Loucy (cell line): Measurements from ENCODE around the gene PNPLA4.

Experiments
- H2AFZ ChIP-seq: fragments of 200-600 bp; sonication (generic); 2 replicates; pipeline ENCODE4 v1.6.0; 2016; ENCODE audit warnings: antibody characterized with exemption, mild to moderate bottlenecking, low read length, moderate library complexity
- H3F3A ChIP-seq: fragments of 200-600 bp; 2 replicates; pipeline ENCODE4 v1.6.0; 2016; ENCODE audit warnings: antibody characterized with exemption, low read depth, mild to moderate bottlenecking
- H3K27me3 ChIP-seq: fragments of 200-600 bp; sonication (generic); 2 replicates; pipeline ENCODE4 v1.6.1; 2014; ENCODE audit warnings: low read length, mild to moderate bottlenecking; ENCODE audit not compliant: insufficient read depth, poor library complexity, severe bottlenecking
- H3K36me3 ChIP-seq: fragments of 200-600 bp; sonication (generic); 2 replicates; pipeline ENCODE4 v1.6.1; 2016; ENCODE audit warnings: low read length; ENCODE audit not compliant: insufficient read depth
- H3K4me1 ChIP-seq: fragments of 200-600 bp; sonication (generic); 2 replicates; pipeline ENCODE4 v1.5.1; 2014; ENCODE audit warnings: low read length, mild to moderate bottlenecking; ENCODE audit not compliant: insufficient read depth, poor library complexity, severe bottlenecking
- H3K4me2 ChIP-seq: fragments of 200-600 bp; sonication (generic); 2 replicates; pipeline ENCODE4 v1.6.0; 2014; ENCODE audit warnings: antibody characterized with exemption, low read length, low read depth, mild to moderate bottlenecking; ENCODE audit not compliant: poor library complexity, severe bottlenecking
- H3K4me3 ChIP-seq: fragments of 200-600 bp; sonication (generic); 2 replicates; pipeline ENCODE4 v1.5.1; 2014; ENCODE audit warnings: low read length, mild to moderate bottlenecking, mixed read lengths; ENCODE audit not compliant: poor library complexity, severe bottlenecking
- H3K79me2 ChIP-seq: fragments of 200-600 bp; sonication (generic); 2 replicates; pipeline ENCODE4 v1.6.1; 2014; ENCODE audit warnings: low read length; ENCODE audit not compliant: insufficient read depth
- H3K9ac ChIP-seq: fragments of 200-600 bp; sonication (generic); 2 replicates; pipeline ENCODE4 v1.6.0; 2014; ENCODE audit warnings: mild to moderate bottlenecking, low read depth, low read length, moderate library complexity; ENCODE audit not compliant: poor library complexity, severe bottlenecking
- H3K9me2 ChIP-seq: fragments of 200-600 bp; sonication (generic); replicated peaks from 2 replicates; pipeline ENCODE4 v1.6.1; 2016; ENCODE audit warnings: low read depth, low read length, mixed read lengths
- H3K9me3 ChIP-seq: fragments of 200-600 bp; sonication (generic); 2 replicates; pipeline ENCODE4 v1.6.1; 2014; ENCODE audit warnings: mild to moderate bottlenecking, antibody characterized with exemption, low read length, low read depth; ENCODE audit not compliant: insufficient read depth
- H4K20me1 ChIP-seq: fragments of 200-600 bp; sonication (generic); 2 replicates; pipeline ENCODE4 v1.6.0; 2014; ENCODE audit warnings: antibody characterized with exemption, low read length, mild to moderate bottlenecking; ENCODE audit not compliant: insufficient read depth, poor library complexity, severe bottlenecking
- EZH2phosphoT487 ChIP-seq: fragments of 200-600 bp; IDR thresholded peaks from 2 replicates; pipeline ENCODE4 v1.6.1; 2018; ENCODE audit warnings: antibody characterized with exemption, mild to moderate bottlenecking, moderate library complexity, borderline replicate concordance
- TF ChIP-seq, protein P1 (sequence below): fragments of 200-600 bp; sonication (generic); conservative IDR thresholded peaks from 2 replicates; pipeline ENCODE4 v1.5.1; 2014; ENCODE audit warnings: mild to moderate bottlenecking, antibody characterized with exemption, low read length

Gene PNPLA4, protein sequence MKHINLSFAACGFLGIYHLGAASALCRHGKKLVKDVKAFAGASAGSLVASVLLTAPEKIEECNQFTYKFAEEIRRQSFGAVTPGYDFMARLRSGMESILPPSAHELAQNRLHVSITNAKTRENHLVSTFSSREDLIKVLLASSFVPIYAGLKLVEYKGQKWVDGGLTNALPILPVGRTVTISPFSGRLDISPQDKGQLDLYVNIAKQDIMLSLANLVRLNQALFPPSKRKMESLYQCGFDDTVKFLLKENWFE

DNA sequence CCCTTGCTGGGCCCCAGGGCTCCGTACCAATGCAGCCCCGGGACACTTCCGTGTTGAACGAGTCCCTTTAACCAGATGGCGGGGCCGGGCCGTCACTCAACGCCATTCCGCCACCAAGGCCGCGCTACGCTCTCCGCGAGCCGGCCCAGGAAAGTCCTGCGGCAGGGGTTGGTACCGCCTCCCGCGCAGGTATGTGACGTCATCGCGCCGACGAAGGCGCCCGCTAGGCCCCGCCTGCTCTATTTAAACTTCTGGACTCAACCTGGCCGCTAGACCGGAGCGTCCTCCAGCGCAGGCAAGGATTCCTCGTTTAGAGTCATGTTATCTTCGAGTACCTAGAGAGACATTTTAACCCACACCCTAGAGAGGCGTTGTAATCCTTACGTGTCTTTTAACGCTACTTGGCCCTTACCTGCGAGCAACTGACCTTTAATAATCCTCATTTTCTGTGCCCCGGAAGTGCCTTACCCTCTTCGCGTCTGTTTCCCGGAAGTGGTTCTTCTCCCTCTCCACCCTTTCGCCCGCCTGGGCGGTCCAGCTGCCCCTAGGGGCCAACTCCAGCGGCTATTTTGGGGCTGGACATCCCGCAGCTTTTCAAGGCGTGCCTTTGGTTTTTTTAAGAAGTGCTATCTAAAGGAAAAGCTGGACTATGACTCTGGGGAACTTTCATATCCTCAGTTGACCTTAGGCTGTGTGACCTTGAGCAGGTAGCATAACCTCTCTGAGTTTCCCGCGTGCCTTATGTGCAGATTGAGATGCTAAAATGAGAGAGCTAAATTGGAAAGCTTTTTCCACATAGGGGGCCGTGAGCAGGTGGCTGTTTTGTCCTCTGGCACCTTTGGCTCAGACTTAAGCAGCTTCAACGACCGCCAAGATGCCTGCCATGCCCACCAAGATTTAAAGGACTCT lies at the start of gene PNPLA4:
Gene PNPLA4 (minus strand): TSS at position 155 of the 909 bp plus-strand sequence. CDS start 1,294 bp downstream, outside the sequence.
- no peaks in the 10 kb centered on the region for H3K9me2 ChIP-seq
- TF ChIP-seq EZH2phosphoT487, result no peak
- TF ChIP-seq, protein P1, sequence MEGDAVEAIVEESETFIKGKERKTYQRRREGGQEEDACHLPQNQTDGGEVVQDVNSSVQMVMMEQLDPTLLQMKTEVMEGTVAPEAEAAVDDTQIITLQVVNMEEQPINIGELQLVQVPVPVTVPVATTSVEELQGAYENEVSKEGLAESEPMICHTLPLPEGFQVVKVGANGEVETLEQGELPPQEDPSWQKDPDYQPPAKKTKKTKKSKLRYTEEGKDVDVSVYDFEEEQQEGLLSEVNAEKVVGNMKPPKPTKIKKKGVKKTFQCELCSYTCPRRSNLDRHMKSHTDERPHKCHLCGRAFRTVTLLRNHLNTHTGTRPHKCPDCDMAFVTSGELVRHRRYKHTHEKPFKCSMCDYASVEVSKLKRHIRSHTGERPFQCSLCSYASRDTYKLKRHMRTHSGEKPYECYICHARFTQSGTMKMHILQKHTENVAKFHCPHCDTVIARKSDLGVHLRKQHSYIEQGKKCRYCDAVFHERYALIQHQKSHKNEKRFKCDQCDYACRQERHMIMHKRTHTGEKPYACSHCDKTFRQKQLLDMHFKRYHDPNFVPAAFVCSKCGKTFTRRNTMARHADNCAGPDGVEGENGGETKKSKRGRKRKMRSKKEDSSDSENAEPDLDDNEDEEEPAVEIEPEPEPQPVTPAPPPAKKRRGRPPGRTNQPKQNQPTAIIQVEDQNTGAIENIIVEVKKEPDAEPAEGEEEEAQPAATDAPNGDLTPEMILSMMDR, result no peak
- no peak within 1 kb of the TSS for H3K4me2 ChIP-seq
- H3K9ac ChIP-seq, result no peak within 1 kb of the TSS
- no peaks in the 10 kb centered on the region for H3F3A ChIP-seq
- H3K79me2 ChIP-seq, result no peaks in the 10 kb centered on the region
- H3K36me3 ChIP-seq, result no peaks in the 10 kb centered on the region
- no peaks in the 10 kb centered on the region for H3K9me3 ChIP-seq
- H2AFZ ChIP-seq, result no peak within 1 kb of the TSS
- H3K4me1 ChIP-seq, result no peaks in the 10 kb centered on the region
- H3K4me3 ChIP-seq, result no peak within 1 kb of the TSS
- no peaks in the 10 kb centered on the region for H4K20me1 ChIP-seq
- H3K27me3 ChIP-seq, result no peaks in the 10 kb centered on the region

DNA sequence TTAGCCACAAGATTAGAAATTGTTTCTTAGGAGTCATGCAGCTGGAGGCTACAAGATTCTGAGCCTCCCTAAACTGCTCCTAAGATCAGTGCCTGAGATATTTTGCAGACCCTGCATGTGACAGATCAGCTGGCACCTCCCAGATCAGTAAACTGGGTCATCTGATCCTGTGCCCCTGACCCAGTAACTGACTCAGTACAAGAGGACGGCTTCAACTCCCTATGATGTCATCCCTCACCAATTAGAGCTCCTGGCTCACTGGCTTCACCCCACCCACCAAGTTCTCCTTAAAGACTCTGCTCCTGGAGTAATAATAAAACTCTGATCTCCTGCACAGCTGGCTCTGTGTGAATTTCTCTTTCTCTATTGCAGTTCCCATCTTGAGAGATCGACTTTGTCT lies 45.4 kb upstream of the PNPLA4 start:
- H3K4me2 ChIP-seq, result no peak overlapping the region
- no peaks in the 10 kb centered on the region for H4K20me1 ChIP-seq
- no peaks in the 10 kb centered on the region for H3K4me1 ChIP-seq
- no peaks in the 10 kb centered on the region for H3K27me3 ChIP-seq
- H3K9ac ChIP-seq, result no peak overlapping the region
- no peak overlapping the region for H3K4me3 ChIP-seq
- TF ChIP-seq EZH2phosphoT487, result no peak
- TF ChIP-seq, protein P1, result no peak
- H3K9me2 ChIP-seq, result no peaks in the 10 kb centered on the region
- no peaks in the 10 kb centered on the region for H3F3A ChIP-seq
- no peaks in the 10 kb centered on the region for H3K36me3 ChIP-seq
- H3K79me2 ChIP-seq, result no peaks in the 10 kb centered on the region
- no peaks in the 10 kb centered on the region for H3K9me3 ChIP-seq
- no peak overlapping the region for H2AFZ ChIP-seq

GRCh38 chrX:7970428-7970827 lies 43.2 kb upstream of the PNPLA4 start:
- Histone ChIP-seq H3K79me2 (no peaks in the 10 kb centered on the region), H3K4me2 (no peak overlapping the region), H2AFZ (no peak overlapping the region), H4K20me1 (no peaks in the 10 kb centered on the region), H3K9me2 (no peaks in the 10 kb centered on the region), H3K27me3 (no peaks in the 10 kb centered on the region), H3K4me3 (no peak overlapping the region), H3K4me1 (no peaks in the 10 kb centered on the region), H3K36me3 (no peaks in the 10 kb centered on the region), H3K9me3 (no peaks in the 10 kb centered on the region), H3F3A (no peaks in the 10 kb centered on the region), H3K9ac (no peak overlapping the region)
- no peak for TF ChIP-seq EZH2phosphoT487
- TF ChIP-seq, protein P1, result no peak
